Measurements from ENCODE around the gene GDI2.
"Not testable (repeated sequence)": the region's sequence is repeated elsewhere in the genome, so short reads cannot be mapped to it uniquely, and the experiment has no call there.

Gene GDI2

DNA sequence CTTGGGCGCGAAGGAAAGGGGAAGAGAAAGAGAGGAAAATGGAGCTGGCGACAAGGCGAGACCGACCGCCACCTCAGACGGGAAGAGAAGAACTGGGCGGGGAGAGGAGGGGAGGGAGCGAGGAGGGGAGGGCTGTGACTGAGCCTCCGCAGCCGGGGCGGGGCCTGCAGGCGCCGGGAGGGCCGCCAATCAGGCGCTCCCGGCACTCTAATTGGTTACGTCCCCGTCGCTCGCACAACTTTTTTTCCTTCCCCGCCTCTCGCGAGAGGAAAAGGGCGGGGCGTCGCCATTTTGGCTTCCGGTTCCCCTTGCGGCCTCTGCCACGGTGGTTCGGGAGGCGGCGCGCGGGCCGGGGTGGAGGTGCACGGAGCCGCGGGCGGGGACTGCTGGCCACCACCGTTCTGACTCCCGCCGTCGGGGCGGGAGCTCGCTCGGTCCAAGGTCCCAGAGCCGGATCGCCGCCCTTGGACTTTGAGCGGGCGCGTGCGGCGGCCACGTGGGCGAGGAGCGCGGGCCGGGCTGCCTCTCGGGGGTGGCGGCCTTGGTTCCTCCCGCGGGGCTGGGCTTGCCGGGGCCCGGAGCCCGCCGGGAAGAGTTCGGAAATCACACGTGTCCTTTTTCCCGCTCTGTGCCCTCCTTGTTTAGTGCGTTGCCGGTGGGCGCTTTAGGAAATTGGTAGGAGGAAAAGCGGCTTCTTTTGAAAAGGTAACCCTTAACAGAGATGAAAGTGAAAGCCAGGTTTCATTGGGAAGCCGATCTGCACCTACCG is at the start of gene GDI2:
Gene GDI2, minus strand, starts transcription at position 94 of the 769 bp plus-strand sequence. CDS start 176 bp downstream, outside the sequence.
- H3K4me1 Mint-ChIP-seq: peaks cover 61% of the 10 kb centered on the region
- H3K9me3 Mint-ChIP-seq: peaks cover 2% of the 10 kb centered on the region
- peak within 1 kb of the TSS; percentile 85 for H3K4me3 Mint-ChIP-seq
- H3K27ac Mint-ChIP-seq: peak within 1 kb of the TSS; percentile 95
- DNase-seq: peak; percentile 97
- no peaks in the 10 kb centered on the region for H3K27me3 Mint-ChIP-seq
- CTCF ChIA-PET: no interaction called here
- peaks cover 20% of the 10 kb centered on the region for H3K36me3 Mint-ChIP-seq

DNA sequence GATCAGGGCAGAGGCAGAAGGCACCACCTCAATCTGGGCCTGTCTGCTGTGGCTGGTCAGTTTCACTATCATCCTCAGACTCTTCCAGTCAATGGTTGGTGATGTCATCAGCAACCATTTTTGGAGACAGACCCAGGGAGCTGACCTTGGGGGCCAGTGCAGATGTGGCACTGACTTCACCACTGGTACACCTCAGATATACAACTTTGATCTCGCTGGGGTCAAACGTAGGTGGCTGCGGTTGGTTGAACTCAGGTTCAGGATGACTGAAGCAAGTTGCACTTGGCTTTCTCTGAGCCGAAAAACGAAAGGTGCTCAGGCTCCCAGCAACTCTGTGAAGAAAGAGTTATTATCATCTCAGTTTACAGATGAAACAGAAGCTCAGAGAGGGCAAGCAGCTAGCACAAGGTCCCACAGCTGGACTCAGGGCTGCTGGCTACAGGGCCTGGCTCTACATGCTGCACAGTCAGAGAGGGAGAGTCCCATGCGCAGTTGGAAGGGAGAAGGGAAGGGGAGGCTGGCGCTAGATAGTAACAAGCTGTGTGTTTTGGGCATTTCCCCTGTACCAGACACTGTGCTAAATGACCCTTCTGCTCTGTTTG is 49.2 kb upstream of the GDI2 start:
- no peak for DNase-seq
- Mint-ChIP-seq H3K27me3 (peaks cover 4% of the 10 kb centered on the region), H3K9me3 (no peaks in the 10 kb centered on the region), H3K27ac (no peak overlapping the region), H3K36me3 (no peaks in the 10 kb centered on the region), H3K4me1 (peaks cover 7% of the 10 kb centered on the region), H3K4me3 (no peak overlapping the region)
- CTCF ChIA-PET: no interaction called here

DNA sequence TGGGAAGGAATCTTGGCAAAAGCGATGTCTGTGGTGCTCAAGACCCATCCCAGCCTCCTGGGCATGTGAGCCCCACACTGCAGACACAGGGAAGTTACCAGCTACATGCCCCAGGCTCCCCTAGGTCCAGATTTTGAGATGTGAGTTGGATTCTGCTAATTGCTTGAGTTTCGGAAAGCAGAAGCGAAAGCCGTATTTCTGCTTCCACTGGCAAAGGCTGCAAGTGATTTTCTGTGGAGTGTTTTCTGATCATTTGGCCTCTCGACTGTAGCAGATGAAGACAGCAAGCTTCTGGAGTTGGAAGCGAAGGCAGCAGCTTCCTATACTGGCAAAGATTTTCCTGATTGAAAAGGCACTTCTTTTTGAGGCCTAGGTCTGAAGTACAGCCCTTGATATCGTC is 46.8 kb upstream of the GDI2 start:
- H3K36me3 Mint-ChIP-seq: no peaks in the 10 kb centered on the region
- DNase-seq: no peak
- peaks cover 8% of the 10 kb centered on the region for H3K27me3 Mint-ChIP-seq
- no peak overlapping the region for H3K4me3 Mint-ChIP-seq
- no peaks in the 10 kb centered on the region for H3K9me3 Mint-ChIP-seq
- no peaks in the 10 kb centered on the region for H3K4me1 Mint-ChIP-seq
- no peak overlapping the region for H3K27ac Mint-ChIP-seq
- CTCF ChIA-PET: no interaction called here

DNA sequence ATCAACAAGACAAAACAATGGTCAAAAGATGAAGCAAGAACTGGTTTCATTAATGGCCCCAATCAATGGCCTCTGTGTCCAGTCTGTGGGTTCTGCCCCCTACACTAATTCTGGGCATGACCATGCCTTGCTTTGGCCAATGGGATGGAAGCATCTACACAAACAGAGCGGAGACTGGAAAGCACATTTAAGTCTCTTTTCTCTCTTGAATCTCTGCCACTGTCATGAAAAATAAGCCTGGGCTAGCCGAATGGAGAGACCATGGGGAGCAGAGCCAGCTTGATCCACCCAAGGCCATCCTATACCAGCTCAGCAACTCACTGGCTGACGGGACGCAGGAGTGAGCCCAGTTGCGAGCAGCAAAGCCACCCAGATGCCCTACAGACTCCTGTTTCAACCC is 45.6 kb upstream of the GDI2 start:
- Mint-ChIP-seq H3K27ac (no peak overlapping the region), H3K9me3 (no peaks in the 10 kb centered on the region), H3K36me3 (no peaks in the 10 kb centered on the region), H3K4me3 (no peak overlapping the region), H3K27me3 (peaks cover 11% of the 10 kb centered on the region), H3K4me1 (no peaks in the 10 kb centered on the region)
- no peak for DNase-seq
- CTCF ChIA-PET: interaction anchor here (0.6 kb wide), 1 partner anchor 1874 kb away, joined by 3 read pairs; no protein-coding TSS in a partner anchor

DNA sequence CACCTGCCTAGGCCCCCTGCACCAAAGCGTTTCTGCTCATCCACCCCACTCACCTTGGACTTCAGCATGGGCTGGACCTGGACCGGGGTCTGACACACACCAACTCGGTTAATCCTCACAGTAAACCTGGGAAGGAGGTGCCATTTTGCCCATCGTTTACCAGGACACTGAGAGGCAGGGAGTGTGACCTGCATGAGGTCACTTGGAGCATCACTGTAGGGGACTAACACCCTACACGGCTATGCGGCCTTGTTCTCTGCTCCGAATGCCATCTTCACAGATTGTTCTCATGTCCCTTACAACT is 43.4 kb upstream of the GDI2 start:
- Mint-ChIP-seq H3K9me3 (no peaks in the 10 kb centered on the region), H3K4me1 (no peaks in the 10 kb centered on the region), H3K36me3 (no peaks in the 10 kb centered on the region), H3K4me3 (no peak overlapping the region), H3K27me3 (peaks cover 15% of the 10 kb centered on the region), H3K27ac (no peak overlapping the region)
- CTCF ChIA-PET: no interaction called here
- no peak for DNase-seq

DNA sequence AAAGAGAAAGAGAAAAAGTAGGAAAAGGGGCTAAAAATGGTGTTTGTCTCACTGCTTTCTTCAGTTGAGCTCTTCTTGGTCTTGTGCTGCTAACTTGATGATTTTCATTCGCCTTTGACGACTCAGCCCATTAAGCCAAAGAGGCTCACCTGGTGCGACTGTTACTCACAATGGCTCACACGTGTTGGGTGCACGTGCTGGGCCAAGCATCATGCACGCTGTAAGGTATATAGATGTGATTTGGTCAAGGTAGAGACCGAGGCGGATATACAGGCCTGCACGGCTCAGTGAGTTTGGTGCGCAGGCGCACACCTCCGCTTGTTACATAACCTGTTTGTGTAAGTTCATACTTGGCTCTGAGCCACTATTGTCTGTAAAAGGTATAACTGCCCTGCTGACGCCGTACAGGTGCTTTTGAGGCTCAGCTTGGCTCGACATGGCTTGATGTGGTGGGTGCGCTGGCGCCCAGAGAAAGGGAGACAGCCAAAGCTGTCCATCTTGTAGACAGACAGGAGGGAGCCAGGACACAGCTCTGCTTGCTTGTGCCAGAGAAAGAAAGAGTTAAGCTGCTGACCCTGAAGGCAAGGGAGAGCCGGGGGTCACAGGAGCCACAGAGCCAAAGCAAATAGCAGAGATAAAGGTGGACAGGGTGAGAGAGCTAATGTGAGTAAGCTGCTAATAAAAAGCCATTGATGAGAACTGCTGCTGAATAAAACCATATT is 42.9 kb upstream of the GDI2 start:
- H3K27ac Mint-ChIP-seq: no peak overlapping the region
- no peak overlapping the region for H3K4me3 Mint-ChIP-seq
- CTCF ChIA-PET: no interaction called here
- H3K9me3 Mint-ChIP-seq: no peaks in the 10 kb centered on the region
- no peaks in the 10 kb centered on the region for H3K4me1 Mint-ChIP-seq
- no peaks in the 10 kb centered on the region for H3K36me3 Mint-ChIP-seq
- H3K27me3 Mint-ChIP-seq: peaks cover 15% of the 10 kb centered on the region
- DNase-seq: no peak

DNA sequence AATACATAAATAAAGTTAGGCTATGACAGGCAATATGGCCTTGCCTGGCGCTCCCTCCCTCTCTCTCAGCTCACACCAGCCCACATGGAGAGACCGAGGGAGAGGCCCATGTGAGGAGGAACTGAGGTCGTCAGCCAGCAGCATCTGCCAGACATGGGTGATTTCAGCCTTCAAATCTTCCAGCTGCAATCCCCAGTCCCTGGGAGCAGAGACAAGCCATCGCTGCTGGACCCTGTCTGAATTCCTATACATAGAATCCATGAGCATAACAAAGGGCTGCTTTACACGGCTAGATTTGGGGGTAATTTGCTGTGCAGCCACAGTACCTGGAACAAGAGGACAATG is 40.9 kb upstream of the GDI2 start:
- H3K27me3 Mint-ChIP-seq: peaks cover 15% of the 10 kb centered on the region
- CTCF ChIA-PET: no interaction called here
- H3K36me3 Mint-ChIP-seq: no peaks in the 10 kb centered on the region
- no peaks in the 10 kb centered on the region for H3K4me1 Mint-ChIP-seq
- no peak for DNase-seq
- no peaks in the 10 kb centered on the region for H3K9me3 Mint-ChIP-seq
- H3K4me3 Mint-ChIP-seq: no peak overlapping the region
- H3K27ac Mint-ChIP-seq: no peak overlapping the region

DNA sequence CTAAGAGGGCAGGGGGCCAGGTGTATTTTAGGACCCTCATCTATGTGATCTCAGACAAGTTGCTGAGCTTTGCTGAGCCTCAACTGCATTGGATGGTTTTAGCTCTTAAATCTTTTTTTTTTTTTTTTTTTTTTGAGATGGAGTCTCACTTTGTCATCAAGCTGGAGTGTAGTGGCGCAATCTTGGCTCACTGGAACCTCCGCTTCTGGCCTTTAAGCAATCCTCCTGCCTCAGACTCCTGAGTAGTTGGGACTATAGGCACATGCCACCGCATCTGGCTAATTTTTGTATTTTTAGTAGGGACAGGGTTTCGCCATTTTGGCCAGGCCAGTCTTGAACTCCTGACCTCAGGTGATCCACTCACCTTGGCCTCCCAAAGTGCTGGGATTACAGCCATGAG is 33.4 kb upstream of the GDI2 start:
- H3K4me1 Mint-ChIP-seq, H3K4me3 Mint-ChIP-seq, H3K9me3 Mint-ChIP-seq, DNase-seq, H3K27ac Mint-ChIP-seq, CTCF ChIA-PET, H3K27me3 Mint-ChIP-seq, H3K36me3 Mint-ChIP-seq: not testable (repeated sequence)

DNA sequence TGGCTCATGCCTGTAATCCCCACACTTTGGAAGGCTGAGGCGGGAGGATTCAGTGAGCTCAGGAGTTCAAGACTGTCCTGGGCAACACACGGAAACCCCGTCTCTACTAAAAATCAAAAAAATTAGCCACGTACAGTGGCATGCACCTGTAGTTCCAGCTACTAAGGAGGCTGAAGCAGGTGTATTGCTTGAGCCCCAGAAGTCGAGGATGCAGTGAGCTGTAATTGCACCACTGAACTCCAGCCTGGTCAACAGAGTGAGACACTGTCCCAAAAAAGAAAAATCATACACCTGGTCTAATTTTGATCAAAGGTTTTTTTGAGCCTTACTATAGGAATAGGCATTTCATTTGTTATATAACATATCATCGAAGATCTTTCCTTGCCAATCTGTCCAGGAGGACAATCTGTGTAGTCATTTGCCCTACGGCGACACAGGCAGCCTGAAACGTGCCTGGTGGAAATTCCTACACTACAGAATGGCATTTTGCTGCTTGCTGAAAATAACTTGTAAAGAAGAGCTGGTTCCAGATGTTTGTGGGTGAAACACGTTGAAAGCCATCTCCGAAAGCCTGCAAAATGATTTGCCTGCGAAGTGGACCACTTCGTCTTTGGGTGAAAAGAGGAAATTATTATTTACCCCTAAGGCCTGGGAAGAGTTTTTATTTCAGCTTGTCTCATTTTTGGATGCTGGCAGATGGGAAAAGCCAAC is 31.3 kb upstream of the GDI2 start:
- Mint-ChIP-seq H3K27me3 (peaks cover 15% of the 10 kb centered on the region), H3K27ac (no peak overlapping the region), H3K36me3 (no peaks in the 10 kb centered on the region), H3K4me1 (no peaks in the 10 kb centered on the region), H3K4me3 (no peak overlapping the region), H3K9me3 (no peaks in the 10 kb centered on the region)
- no peak for DNase-seq
- CTCF ChIA-PET: interaction anchor here (0.7 to 1.8 kb wide), 3 partner anchors 10 to 408 kb away, joined by 3 to 7 read pairs (median 4); no protein-coding TSS in a partner anchor

DNA sequence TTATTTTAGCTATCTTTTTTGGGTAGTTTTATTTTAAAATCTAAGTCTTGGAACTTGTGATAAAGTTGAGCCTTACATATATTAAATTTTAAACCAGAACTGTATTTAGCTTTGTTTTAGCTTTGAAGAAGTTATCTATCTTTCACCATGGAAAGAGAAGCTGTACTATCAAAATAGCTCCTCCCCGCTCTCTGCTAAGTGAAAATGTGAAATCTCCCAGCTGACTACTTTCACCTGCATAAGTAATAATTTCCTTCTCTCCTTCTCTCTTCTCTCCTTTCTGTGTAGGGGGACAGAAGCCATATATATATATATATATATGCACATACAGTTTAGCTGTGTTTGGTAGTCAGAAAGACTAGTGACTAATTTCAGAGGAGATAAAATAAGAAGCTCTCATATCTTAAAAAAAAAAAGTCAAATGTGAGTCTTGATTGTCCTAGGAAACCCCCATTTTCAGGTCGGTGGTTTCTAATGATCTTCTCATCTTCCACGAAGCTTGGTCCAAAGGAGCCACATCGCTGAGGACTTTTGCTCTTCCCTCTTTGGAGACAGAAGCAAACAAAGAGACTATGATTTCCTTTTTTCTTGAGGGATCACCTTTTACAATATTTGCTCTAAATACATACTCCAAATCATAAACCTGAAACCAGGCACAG is 30.6 kb upstream of the GDI2 start:
- H3K9me3 Mint-ChIP-seq: no peaks in the 10 kb centered on the region
- CTCF ChIA-PET: interaction anchor here (0.7 to 1.8 kb wide), 3 partner anchors 9 to 407 kb away, joined by 3 to 7 read pairs (median 4); no protein-coding TSS in a partner anchor
- no peaks in the 10 kb centered on the region for H3K36me3 Mint-ChIP-seq
- H3K4me3 Mint-ChIP-seq: no peak overlapping the region
- H3K4me1 Mint-ChIP-seq: no peaks in the 10 kb centered on the region
- no peak overlapping the region for H3K27ac Mint-ChIP-seq
- no peak for DNase-seq
- H3K27me3 Mint-ChIP-seq: peaks cover 18% of the 10 kb centered on the region

DNA sequence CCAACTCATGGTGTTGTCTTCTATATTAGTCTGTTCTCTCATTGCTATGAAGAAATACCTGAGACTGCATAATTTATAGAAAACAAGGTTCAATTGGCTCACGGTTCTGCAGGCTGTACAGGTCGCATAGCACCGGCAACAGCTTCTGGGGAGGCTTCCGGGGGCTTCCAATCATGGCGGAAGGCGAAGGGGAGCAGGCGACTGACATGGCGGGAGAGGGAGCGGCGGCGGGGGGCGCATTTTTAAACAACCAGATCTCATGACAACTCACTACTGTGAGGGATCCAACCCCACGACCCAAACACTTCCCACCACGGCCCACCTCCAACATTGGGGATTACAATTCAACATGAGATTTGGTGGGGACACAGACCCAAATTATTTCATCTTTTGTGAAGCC is 28.7 kb upstream of the GDI2 start:
- no peak for DNase-seq
- H3K4me1 Mint-ChIP-seq: no peaks in the 10 kb centered on the region
- H3K27me3 Mint-ChIP-seq: peaks cover 18% of the 10 kb centered on the region
- H3K9me3 Mint-ChIP-seq: no peaks in the 10 kb centered on the region
- H3K27ac Mint-ChIP-seq: no peak overlapping the region
- H3K4me3 Mint-ChIP-seq: no peak overlapping the region
- CTCF ChIA-PET: no interaction called here
- no peaks in the 10 kb centered on the region for H3K36me3 Mint-ChIP-seq

DNA sequence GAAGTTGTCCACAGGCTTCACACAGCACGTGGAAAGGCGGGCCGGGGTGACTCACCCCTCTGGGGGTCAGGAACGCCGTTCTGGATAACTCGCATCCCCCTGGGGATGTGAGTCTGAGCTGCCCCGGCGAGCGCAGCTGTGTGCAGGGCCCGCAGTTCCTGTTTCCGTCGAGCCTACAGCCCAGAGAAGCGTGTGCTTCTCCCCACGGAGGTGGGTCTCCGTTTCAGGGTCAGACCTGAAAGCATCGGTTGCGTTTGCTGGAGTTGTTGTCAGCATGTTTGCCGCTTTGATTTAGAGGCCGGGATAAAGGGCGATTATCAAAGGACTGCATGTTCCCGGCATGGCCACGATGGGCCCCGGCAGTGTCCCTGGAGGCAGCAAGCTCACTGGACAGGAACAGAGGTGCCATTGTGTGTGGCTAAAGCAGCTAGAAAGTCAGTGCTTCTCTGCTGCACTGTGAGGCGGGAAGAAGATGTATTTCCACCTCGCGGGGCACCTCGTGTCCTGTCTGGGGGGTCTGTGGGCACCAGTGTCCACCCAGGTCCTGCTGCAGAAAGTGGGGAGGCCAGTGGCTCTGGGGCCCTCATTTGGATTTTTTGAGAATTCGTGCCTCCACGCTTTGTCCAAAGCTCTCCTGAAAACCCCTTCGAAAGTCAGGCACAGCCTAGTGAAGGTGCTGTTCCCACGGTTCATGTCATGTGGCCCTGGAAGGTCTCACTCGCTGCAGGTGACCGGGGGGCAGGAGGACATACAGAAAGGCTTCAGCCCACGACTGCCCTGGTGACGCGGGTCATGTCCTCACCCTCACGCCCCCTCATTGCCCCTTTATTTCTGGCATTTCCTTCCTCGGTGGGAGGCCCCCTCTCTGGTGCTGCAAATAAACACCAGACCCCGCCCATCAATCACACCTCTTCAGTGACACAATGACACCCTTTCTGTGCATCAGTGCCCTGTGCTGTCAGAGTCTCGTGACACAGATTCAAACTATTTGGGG is 27.4 kb upstream of the GDI2 start:
- H3K4me1 Mint-ChIP-seq: no peaks in the 10 kb centered on the region
- H3K27me3 Mint-ChIP-seq: peaks cover 19% of the 10 kb centered on the region
- CTCF ChIA-PET: interaction anchor here (0.6 kb wide), 1 partner anchor 117 kb away, joined by 3 read pairs; no protein-coding TSS in a partner anchor
- H3K36me3 Mint-ChIP-seq: no peaks in the 10 kb centered on the region
- peak overlapping the region; percentile 19 for H3K27ac Mint-ChIP-seq
- no peak for DNase-seq
- no peak overlapping the region for H3K4me3 Mint-ChIP-seq
- H3K9me3 Mint-ChIP-seq: no peaks in the 10 kb centered on the region

DNA sequence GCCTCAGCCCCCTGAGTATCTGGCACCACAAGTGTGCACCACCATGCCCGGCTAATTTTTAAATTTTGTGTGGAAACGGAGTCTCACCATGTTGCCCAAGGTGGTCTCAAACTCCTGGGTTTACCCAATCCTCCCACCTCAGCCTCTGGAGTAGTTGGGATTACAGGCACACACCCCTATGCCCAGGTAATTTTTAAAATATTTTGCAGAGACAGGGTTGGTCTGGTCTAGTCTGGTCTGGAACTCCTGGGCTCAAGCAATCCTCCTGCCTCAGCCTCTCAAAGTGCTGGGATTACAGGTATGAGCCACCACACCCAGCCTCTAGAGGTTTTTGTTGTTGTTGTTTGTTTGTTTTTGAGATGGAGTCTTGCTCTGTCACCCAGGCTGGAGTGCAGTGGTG is 22.9 kb upstream of the GDI2 start:
- CTCF ChIA-PET, H3K4me3 Mint-ChIP-seq, H3K4me1 Mint-ChIP-seq, H3K9me3 Mint-ChIP-seq, H3K36me3 Mint-ChIP-seq, H3K27ac Mint-ChIP-seq, DNase-seq: not testable (repeated sequence)
- peaks cover 24% of the 10 kb centered on the region for H3K27me3 Mint-ChIP-seq

Data from activated naive CD4-positive, alpha-beta T cell treated with anti-CD3 and anti-CD28 coated beads, Interleukin-2, amount 10 ng/mL, durations not matched to agents 7 days and 5 days (primary cell).